GM12878 (cell line): ENCODE measurements around the gene YWHAH. TPM values are rescaled to one million over a fixed set of nuclear protein-coding genes. Genes with fewer than 3 reads are reported as not detected.

ENCODE experiments used
- ATAC-seq: fragments of 200-7000 bp; cut with Tn5 transposase; 3 replicates; pipeline ENCODE4 v1.9.1; 2020; ENCODE audit warnings: mild to moderate bottlenecking, moderate library complexity
- BruUV-seq: library from RNA; stranded (reverse); fragments of 400-500 nt; replicated peaks from 2 replicates; lab custom pipeline; 2021; lab: Mats Ljungman, UMichigan
- CTCF ChIA-PET: fragments of 300-600 bp; sonication (Branson Sonifier 250); formaldehyde crosslinking; extraction: SDS; loops from one replicate; lab custom pipeline; 2021; ENCODE audit warnings: inconsistent platforms; lab: Yijun Ruan, JAX
- POLR2A ChIA-PET: fragments of 350-600 bp; formaldehyde crosslinking; extraction: SDS; loops from one replicate; lab custom pipeline; 2021; ENCODE audit warnings: inconsistent platforms; lab: Charles Lee
- RAD21 ChIA-PET: fragments of 300-600 bp; sonication (Branson Sonifier 250); formaldehyde crosslinking; loops from one replicate; lab custom pipeline; 2023; ENCODE audit warnings: antibody characterized with exemption; ENCODE audit not compliant: unreplicated experiment; lab: Charles Lee
- SMC1A ChIA-PET: fragments of 300-600 bp; sonication (Branson Sonifier 250); formaldehyde crosslinking; loops from one replicate; lab custom pipeline; 2023; ENCODE audit not compliant: unreplicated experiment, uncharacterized antibody; lab: Charles Lee
- DNase-seq: peaks from one replicate; pipeline ENCODE4 v3.0.0-alpha.2; 2011; ENCODE audit warnings: low read depth, low spot score
- FAIRE-seq: peaks from 3 replicates; lab custom pipeline; 2011; peaks lifted over from hg19 to GRCh38; lab: Jason Lieb, UNC
- H2AFZ ChIP-seq: 2 replicates; pipeline ENCODE4 v1.6.0; 2011; ENCODE audit warnings: low read depth, low read length, control low read depth; ENCODE audit not compliant: control insufficient read depth
- H3K27ac ChIP-seq: 2 replicates; pipeline ENCODE4 v1.5.1; 2011; ENCODE audit warnings: control low read depth; ENCODE audit not compliant: control insufficient read depth, insufficient read depth
- H3K27me3 ChIP-seq, 2 experiments: replicated peaks in 1 of 2; 2 replicates each; pipeline versions ENCODE4 v1.6.0 to v1.6.1; 2011; ENCODE audit warnings: low read length in 1 of 2; ENCODE audit not compliant: control insufficient read depth in 2 of 2, insufficient read depth in 2 of 2
- H3K36me3 ChIP-seq, 2 experiments: 2 replicates each; pipeline ENCODE4 v1.5.1; 2011; ENCODE audit warnings: low read length in 1 of 2; ENCODE audit not compliant: control insufficient read depth in 2 of 2, insufficient read depth in 2 of 2
- H3K4me1 ChIP-seq: 2 replicates; pipeline ENCODE4 v1.6.1; 2011; ENCODE audit warnings: mild to moderate bottlenecking, low read length, moderate library complexity, mixed read lengths; ENCODE audit not compliant: control insufficient read depth, insufficient read depth
- H3K4me2 ChIP-seq: 2 replicates; pipeline ENCODE4 v1.6.0; 2011; ENCODE audit warnings: control low read depth; ENCODE audit not compliant: control insufficient read depth, insufficient read depth
- H3K4me3 ChIP-seq: fragments of 200-600 bp; sonication (generic); 2 replicates; pipeline ENCODE4 v1.5.1; 2016
- H3K79me2 ChIP-seq: 2 replicates; pipeline ENCODE4 v1.6.0; 2011; ENCODE audit warnings: low read length; ENCODE audit not compliant: control insufficient read depth, insufficient read depth
- H3K9ac ChIP-seq: 2 replicates; pipeline ENCODE4 v1.8.0; 2011; ENCODE audit warnings: low read length, control low read depth, mixed read lengths; ENCODE audit not compliant: control insufficient read depth, insufficient read depth
- H3K9me3 ChIP-seq: replicated peaks from 3 replicates; pipeline ENCODE4 v1.5.1; 2011; ENCODE audit warnings: mild to moderate bottlenecking, low read length; ENCODE audit not compliant: control insufficient read depth, insufficient read depth
- H4K20me1 ChIP-seq: 2 replicates; pipeline ENCODE4 v1.6.0; 2011; ENCODE audit not compliant: control insufficient read depth, insufficient read depth
- BRCA1 ChIP-seq: IDR thresholded peaks from 2 replicates; pipeline ENCODE4 v1.6.1; 2011; ENCODE audit warnings: low read depth, low read length, improper control_type of control experiment
- CEBPZ ChIP-seq: fragments of 150-350 bp; IDR thresholded peaks from 2 replicates; pipeline ENCODE4 v1.6.1; 2016; ENCODE audit warnings: low read depth, low read length
- E2F8 ChIP-seq: fragments of 450-650 bp; IDR thresholded peaks from 2 replicates; pipeline ENCODE4 v1.6.1; 2018; ENCODE audit warnings: mild to moderate bottlenecking, low read depth, moderate library complexity; ENCODE audit not compliant: partially characterized antibody
- HCFC1 ChIP-seq: fragments of 150-350 bp; IDR thresholded peaks from 2 replicates; pipeline ENCODE4 v1.6.1; 2014; ENCODE audit warnings: low read length
- HDAC2 ChIP-seq: fragments of 200-600 bp; sonication (generic); IDR thresholded peaks from 2 replicates; pipeline ENCODE4 v1.6.1; 2017
- HSF1 ChIP-seq: fragments of 150-350 bp; IDR thresholded peaks from 2 replicates; pipeline ENCODE4 v1.6.1; 2014; ENCODE audit warnings: mild to moderate bottlenecking, low read depth, low read length
- KDM1A ChIP-seq: fragments of 200-600 bp; sonication (generic); IDR thresholded peaks from 2 replicates; pipeline ENCODE4 v1.6.1; 2016; ENCODE audit warnings: borderline replicate concordance
- LARP7 ChIP-seq: fragments of 450-650 bp; IDR thresholded peaks from 2 replicates; pipeline ENCODE4 v1.6.1; 2017; ENCODE audit warnings: mild to moderate bottlenecking
- SMARCA5 ChIP-seq: fragments of 450-650 bp; IDR thresholded peaks from 2 replicates; pipeline ENCODE4 v1.6.1; 2017; ENCODE audit warnings: mild to moderate bottlenecking
- ZBTB11 ChIP-seq: fragments of 450-650 bp; formaldehyde crosslinking; IDR thresholded peaks from 2 replicates; pipeline ENCODE4 v1.5.0; 2022; ENCODE audit warnings: mild to moderate bottlenecking, missing genetic modification characterization
- WGBS: methylation state at CpG from one replicate; pipeline ENCODE4 v1.1.6; 2016; ENCODE audit warnings: low lambda C conversion rate; ENCODE audit not compliant: insufficient replicate concordance, insufficient coverage; ENCODE audit errors: missing lambda C conversion rate; 5-methylcytosine and 5-hydroxymethylcytosine counted together
- in situ Hi-C: fragments of 300-500 bp; cut with MboI; formaldehyde crosslinking; loops from 9 replicates; pipeline ENCODE4 v1.14.3; 2018; ENCODE audit warnings: mixed read lengths
- intact Hi-C: fragments of 100-400 bp; cut with micrococcal nuclease; formaldehyde crosslinking; loops from one replicate; pipeline ENCODE4 v1.14.2; 2022; ENCODE audit not compliant: unreplicated experiment
- polyA plus RNA-seq, 11 experiments: library from polyadenylated mRNA; depleted of rRNA in 4 of 11; unstranded in 6 of 11; stranded (reverse) in 5 of 11; fragments of >200 nt; fragmentation: Nextera tagmentation in 4 of 11; fragmentation: Illumina TruSeq in 1 of 11; extraction: Ambion mirVana in 4 of 11; extraction: Trizol in 1 of 11; gene quantifications; 1 replicate in 1 of 11; 2 replicates in 10 of 11; pipeline versions ENCODE4 v1.2.1 to v1.2.3, GENCODE V29; 2011 to 2016; ENCODE audit warnings: inconsistent platforms in 2 of 11, missing spikeins in 2 of 11, low read depth in 1 of 11
- total RNA-seq, 4 experiments: library from RNA; depleted of rRNA in 3 of 4; stranded (reverse); fragments of >200 nt in 3 of 4; fragmentation: Illumina TruSeq in 1 of 4; extraction: Trizol in 1 of 4; gene quantifications; 2 replicates each; pipeline versions ENCODE4 v1.2.1 to v1.2.3, GENCODE V29; 2013 to 2021

Gene YWHAH
- total and polyA plus RNA-seq, 10 of the 15 experiments (the other 5 are each of a cell fraction or from before 2014, with no cell fraction given) = 34.2 to 197 (median 115) TPM

GRCh38 chr22:31960767-31961166 is 16.4 kb downstream of the YWHAH start (continued):
- no peak for TF ChIP-seq HSF1
- TF ChIP-seq SMARCA5 = no peak
- no peak for TF ChIP-seq KDM1A
- no peak for TF ChIP-seq LARP7

GRCh38 chr22:31962387-31963125 is 18.2 kb downstream of the YWHAH start:
- ChIA-PET POLR2A (no interaction called here), SMC1A (interaction anchor here (1.4 kb wide), 1 partner anchor 12 kb away, joined by 4 read pairs; no protein-coding TSS in a partner anchor), CTCF (interaction anchor here (0.7 to 1.6 kb wide), 5 partner anchors 8 to 297 kb away, joined by 3 to 6 read pairs (median 4); no protein-coding TSS in a partner anchor), RAD21 (interaction anchor here (1.5 kb wide), 1 partner anchor 300 kb away, joined by 3 read pairs; no protein-coding TSS in a partner anchor)
- FAIRE-seq (no peak), DNase-seq (no peak), ATAC-seq (no peak)
- intact Hi-C loops = no loop called here
- H3K36me3 ChIP-seq = peaks cover 0 to 3% of the 10 kb centered on the region in 2 experiments; a peak in 1 of 4 replicates
- H3K79me2 ChIP-seq = no peaks in the 10 kb centered on the region
- BruUV-seq = no TSS peak
- no peaks in the 10 kb centered on the region for H3K4me1 ChIP-seq
- H2AFZ ChIP-seq = no peak overlapping the region
- H3K4me3 ChIP-seq = no peak overlapping the region
- in situ Hi-C loops = no loop called here
- no peaks in the 10 kb centered on the region for H4K20me1 ChIP-seq
- no peaks in the 10 kb centered on the region for H3K9me3 ChIP-seq
- no peak overlapping the region for H3K9ac ChIP-seq
- H3K27me3 ChIP-seq = no peaks in the 10 kb centered on the region
- H3K4me2 ChIP-seq = no peak overlapping the region
- no peak overlapping the region for H3K27ac ChIP-seq
- WGBS = 65% methylated on average over 12 of the region's 12 CpGs
- TF ChIP-seq HCFC1 = no peak
- no peak for TF ChIP-seq CEBPZ
- TF ChIP-seq HDAC2 = no peak
- TF ChIP-seq E2F8 = no peak
- TF ChIP-seq BRCA1 = no peak
- TF ChIP-seq ZBTB11 = no peak
